Lower lobe of right lung (tissue), 2 donors: ENCODE data around the gene LRRTM4. TPM values are rescaled to one million over a fixed set of nuclear protein-coding genes. Genes with fewer than 3 reads are reported as not detected.
A peak's percentile ranks its signal among the peaks of the same experiment; 100 is the strongest.

ENCODE experiments used
- ATAC-seq, 2 donors: fragments of 200-7000 bp; cut with Tn5 transposase; one replicate each; pipeline ENCODE4 v1.9.1; 2020 to 2022; ENCODE audit warnings: mild to moderate bottlenecking in 2 of 2, moderate library complexity in 2 of 2
- DNase-seq: peaks from one replicate; pipeline ENCODE4 v3.0.0-alpha.2; 2020
- H3K27ac ChIP-seq: fragments of 200-600 bp; one replicate; pipeline ENCODE4 v1.8.0; 2022
- H3K27me3 ChIP-seq: fragments of 200-600 bp; one replicate; pipeline ENCODE4 v1.8.0; 2022; ENCODE audit warnings: low read depth
- H3K36me3 ChIP-seq: fragments of 200-600 bp; one replicate; pipeline ENCODE4 v1.8.0; 2022; ENCODE audit warnings: mild to moderate bottlenecking
- H3K4me1 ChIP-seq: fragments of 200-600 bp; one replicate; pipeline ENCODE4 v1.8.0; 2022
- H3K4me3 ChIP-seq: fragments of 200-600 bp; one replicate; pipeline ENCODE4 v1.8.0; 2022; ENCODE audit warnings: mild to moderate bottlenecking
- H3K9me3 ChIP-seq: fragments of 200-600 bp; one replicate; pipeline ENCODE4 v1.8.0; 2022
- CTCF ChIP-seq: fragments of 200-600 bp; IDR thresholded peaks from one replicate; pipeline ENCODE4 v1.8.0; 2022; ENCODE audit warnings: antibody characterized with exemption, mild to moderate bottlenecking
- intact Hi-C: fragments of 100-400 bp; cut with DNase I; formaldehyde crosslinking; loops from one replicate; pipeline ENCODE4 v1.11.0; 2022
- total RNA-seq: library from RNA; stranded (reverse); fragmentation: NEBNext Ultra II Directional; extraction: Animal tissue kit (Norgen Biotek cat#: 25700); gene quantifications from one replicate; pipeline ENCODE4 v1.2.1, GENCODE V29; 2021
- donor health status: DM: no; HTN: yes; CAD: no; lungs with severe emphysema.

Gene LRRTM4
- total RNA-seq, 1 donor from 2014 or later = 0.77 TPM

- H3K4me1 ChIP-seq = no peaks in the 10 kb centered on the region
- intact Hi-C loops = no loop called here
- H3K27ac ChIP-seq = no peak overlapping the region
- no peak for TF ChIP-seq CTCF
- H3K9me3 ChIP-seq = no peaks in the 10 kb centered on the region
- no peak for ATAC-seq
- H3K36me3 ChIP-seq = no peaks in the 10 kb centered on the region
- no peaks in the 10 kb centered on the region for H3K27me3 ChIP-seq
- H3K4me3 ChIP-seq = no peak overlapping the region
- DNase-seq = no peak
Measured at GRCh38 chr2:77270433-77270832, 251.7 kb downstream of the LRRTM4 start.

- TF ChIP-seq CTCF = no peak
- no peaks in the 10 kb centered on the region for H3K9me3 ChIP-seq
- H3K27ac ChIP-seq = no peak overlapping the region
- H3K4me3 ChIP-seq = no peak overlapping the region
- H3K4me1 ChIP-seq = no peaks in the 10 kb centered on the region
- no peaks in the 10 kb centered on the region for H3K36me3 ChIP-seq
- no peak for ATAC-seq
- DNase-seq = no peak
- intact Hi-C loops = no loop called here
- no peaks in the 10 kb centered on the region for H3K27me3 ChIP-seq
Measured at GRCh38 chr2:77268626-77269025, 253.6 kb downstream of the LRRTM4 start.

- intact Hi-C loops = no loop called here
- Histone ChIP-seq H3K27ac (no peak overlapping the region), H3K36me3 (no peaks in the 10 kb centered on the region), H3K9me3 (no peaks in the 10 kb centered on the region), H3K4me1 (no peaks in the 10 kb centered on the region), H3K4me3 (no peak overlapping the region), H3K27me3 (no peaks in the 10 kb centered on the region)
- TF ChIP-seq CTCF = no peak
- ATAC-seq (no peak), DNase-seq (no peak)
Measured at GRCh38 chr2:77232909-77233425, 289.2 kb downstream of the LRRTM4 start.

- no peak for TF ChIP-seq CTCF
- intact Hi-C loops = no loop called here
- H3K36me3 ChIP-seq = no peaks in the 10 kb centered on the region
Measured at GRCh38 chr2:77228391-77228790, 293.8 kb downstream of the LRRTM4 start.

GRCh38 chr2:77210725-77211124 lies 311.5 kb downstream of the LRRTM4 start:
- Histone ChIP-seq H3K27ac (no peak overlapping the region), H3K4me1 (no peaks in the 10 kb centered on the region), H3K36me3 (no peaks in the 10 kb centered on the region), H3K27me3 (no peaks in the 10 kb centered on the region), H3K4me3 (no peak overlapping the region), H3K9me3 (no peaks in the 10 kb centered on the region)
- TF ChIP-seq CTCF = no peak
- DNase-seq (no peak), ATAC-seq (no peak)
- intact Hi-C loops = no loop called here

More at GRCh38 chr2:77228391-77228790, 293.8 kb downstream of the LRRTM4 start:
- H3K27me3 ChIP-seq = no peaks in the 10 kb centered on the region
- no peaks in the 10 kb centered on the region for H3K4me1 ChIP-seq
- no peaks in the 10 kb centered on the region for H3K9me3 ChIP-seq
- ATAC-seq (peak in 1 of 2 donors; percentile 32), DNase-seq (no peak)
- no peak overlapping the region for H3K4me3 ChIP-seq
- H3K27ac ChIP-seq = no peak overlapping the region

- intact Hi-C loops = no loop called here
- Histone ChIP-seq H3K4me3 (no peak overlapping the region), H3K27ac (no peak overlapping the region), H3K4me1 (no peaks in the 10 kb centered on the region), H3K36me3 (no peaks in the 10 kb centered on the region), H3K27me3 (no peaks in the 10 kb centered on the region), H3K9me3 (no peaks in the 10 kb centered on the region)
- no peak for TF ChIP-seq CTCF
- DNase-seq (no peak), ATAC-seq (no peak)
Measured at GRCh38 chr2:77207331-77207730, 314.8 kb downstream of the LRRTM4 start.
